ENCODE data around the gene ERV3-1. TPM values are rescaled to one million over a fixed set of nuclear protein-coding genes. Genes with fewer than 3 reads are reported as not detected.

Gene ERV3-1
- total RNA-seq, 2 experiments from 2014 or later = 16.6 to 17.2 TPM

GRCh38 chr7:64992971-64993370 is 13.5 kb downstream of the ERV3-1 start:
- H3K27ac ChIP-seq (ENCODE audit: low read depth in 1 of 2, low read length in 2 of 2) = no peak overlapping the region
- peaks cover 77% of the 10 kb centered on the region for H3K36me3 Mint-ChIP-seq (ENCODE audit: low read depth)
- no peaks in the 10 kb centered on the region for H3K27me3 Mint-ChIP-seq
- no peaks in the 10 kb centered on the region for H3K4me1 Mint-ChIP-seq (ENCODE audit: low read depth)
- intact Hi-C loops (cut with DNase I, micrococcal nuclease) = no loop called here
- no peak overlapping the region for H3K4me3 ChIP-seq (ENCODE audit: low read length)
- H3K27me3 ChIP-seq (ENCODE audit: control insufficient read depth in 1 of 2, insufficient read depth in 2 of 2, low read length in 2 of 2) = no peaks in the 10 kb centered on the region
- ChIA-PET POLR2A (no interaction called here), CTCF (no interaction called here)
- no peaks in the 10 kb centered on the region for H3K36me3 ChIP-seq (ENCODE audit: insufficient read depth, low read length)
- no peak for ATAC-seq (ENCODE audit: poor library complexity)
- H3K9me3 ChIP-seq (ENCODE audit: control insufficient read depth in 1 of 2, insufficient read depth in 1 of 2, low read length in 2 of 2) = peaks cover 52 to 92% of the 10 kb centered on the region in 2 experiments
- no peaks in the 10 kb centered on the region for H3K4me1 ChIP-seq (ENCODE audit: insufficient read depth, low read length)
- TF ChIP-seq CTCF (IDR thresholded peaks at IDR 0.05) = no peak
- H3K27ac Mint-ChIP-seq = no peak overlapping the region
- no peak overlapping the region for H3K4me3 Mint-ChIP-seq
- peaks cover 36% of the 10 kb centered on the region for H3K9me3 Mint-ChIP-seq
- DNase-seq = no peak

- Mint-ChIP-seq H3K27me3 (no peaks in the 10 kb centered on the region), H3K9me3 (peaks cover 33% of the 10 kb centered on the region), H3K4me1 (ENCODE audit: low read depth) (no peaks in the 10 kb centered on the region), H3K27ac (no peak within 1 kb of the TSS), H3K36me3 (ENCODE audit: low read depth) (peaks cover 80% of the 10 kb centered on the region), H3K4me3 (no peak within 1 kb of the TSS)
- H3K36me3 ChIP-seq (ENCODE audit: insufficient read depth, low read length) = no peaks in the 10 kb centered on the region
- peaks cover 41 to 80% of the 10 kb centered on the region in 2 experiments for H3K9me3 ChIP-seq (ENCODE audit: control insufficient read depth in 1 of 2, insufficient read depth in 1 of 2, low read length in 2 of 2)
- intact Hi-C loops (cut with DNase I, micrococcal nuclease) = no loop called here
- H3K27me3 ChIP-seq (ENCODE audit: control insufficient read depth in 1 of 2, insufficient read depth in 2 of 2, low read length in 2 of 2) = no peaks in the 10 kb centered on the region
- no peaks in the 10 kb centered on the region for H3K4me1 ChIP-seq (ENCODE audit: insufficient read depth, low read length)
- ChIA-PET POLR2A (no interaction called here), CTCF (no interaction called here)
- no peak within 1 kb of the TSS for H3K4me3 ChIP-seq (ENCODE audit: low read length)
- ATAC-seq (ENCODE audit: poor library complexity) (no peak), DNase-seq (no peak)
- H3K27ac ChIP-seq (ENCODE audit: low read depth in 1 of 2, low read length in 2 of 2) = no peak within 1 kb of the TSS
- TF ChIP-seq CTCF (IDR thresholded peaks at IDR 0.05) = no peak
Measured at GRCh38 chr7:64990936-64991335, 15.6 kb downstream of the ERV3-1 start, which contains the start of gene ZNF117. Gene ZNF117 (minus strand): TSS chr7:64991036.

- TF ChIP-seq CTCF (IDR thresholded peaks at IDR 0.05) = no peak
- CTCF ChIA-PET = no interaction called here
- Mint-ChIP-seq H3K27me3 (no peaks in the 10 kb centered on the region), H3K4me3 (no peak overlapping the region), H3K27ac (no peak overlapping the region), H3K9me3 (peaks cover 33% of the 10 kb centered on the region), H3K4me1 (ENCODE audit: low read depth) (no peaks in the 10 kb centered on the region), H3K36me3 (ENCODE audit: low read depth) (peaks cover 84% of the 10 kb centered on the region)
- H3K4me3 ChIP-seq (ENCODE audit: low read length) = no peak overlapping the region
- no peaks in the 10 kb centered on the region for H3K27me3 ChIP-seq (ENCODE audit: control insufficient read depth in 1 of 2, insufficient read depth in 2 of 2, low read length in 2 of 2)
- H3K4me1 ChIP-seq (ENCODE audit: insufficient read depth, low read length) = no peaks in the 10 kb centered on the region
- no peaks in the 10 kb centered on the region for H3K36me3 ChIP-seq (ENCODE audit: insufficient read depth, low read length)
- POLR2A ChIA-PET = no interaction called here
- peaks cover 40 to 73% of the 10 kb centered on the region in 2 experiments for H3K9me3 ChIP-seq (ENCODE audit: control insufficient read depth in 1 of 2, insufficient read depth in 1 of 2, low read length in 2 of 2)
- no peak overlapping the region for H3K27ac ChIP-seq (ENCODE audit: low read depth in 1 of 2, low read length in 2 of 2)
- no peak for DNase-seq
- ATAC-seq (ENCODE audit: poor library complexity) = no peak
- intact Hi-C loops (cut with DNase I, micrococcal nuclease) = no loop called here
Measured at GRCh38 chr7:64990216-64990615, 16.3 kb downstream of the ERV3-1 start.

Measured in CD4-positive, alpha-beta T cell (primary cell).